Lower leg skin (tissue), 3 donors: ENCODE data around the gene RPH3AL.

ENCODE experiments used
- POLR2A ChIP-seq, 2 donors: fragments of 450-650 bp; IDR thresholded peaks; one replicate each; pipeline ENCODE4 v1.6.1; 2016 to 2017; ENCODE audit warnings: antibody characterized with exemption in 2 of 2, mild to moderate bottlenecking in 1 of 2, moderate library complexity in 1 of 2
- TF ChIP-seq, protein P1 (sequence below), 3 donors: fragments of 450-650 bp; IDR thresholded peaks; one replicate each; pipeline ENCODE4 v1.5.1; 2016; ENCODE audit warnings: antibody characterized with exemption in 3 of 3, mild to moderate bottlenecking in 3 of 3, moderate library complexity in 2 of 3

DNA sequence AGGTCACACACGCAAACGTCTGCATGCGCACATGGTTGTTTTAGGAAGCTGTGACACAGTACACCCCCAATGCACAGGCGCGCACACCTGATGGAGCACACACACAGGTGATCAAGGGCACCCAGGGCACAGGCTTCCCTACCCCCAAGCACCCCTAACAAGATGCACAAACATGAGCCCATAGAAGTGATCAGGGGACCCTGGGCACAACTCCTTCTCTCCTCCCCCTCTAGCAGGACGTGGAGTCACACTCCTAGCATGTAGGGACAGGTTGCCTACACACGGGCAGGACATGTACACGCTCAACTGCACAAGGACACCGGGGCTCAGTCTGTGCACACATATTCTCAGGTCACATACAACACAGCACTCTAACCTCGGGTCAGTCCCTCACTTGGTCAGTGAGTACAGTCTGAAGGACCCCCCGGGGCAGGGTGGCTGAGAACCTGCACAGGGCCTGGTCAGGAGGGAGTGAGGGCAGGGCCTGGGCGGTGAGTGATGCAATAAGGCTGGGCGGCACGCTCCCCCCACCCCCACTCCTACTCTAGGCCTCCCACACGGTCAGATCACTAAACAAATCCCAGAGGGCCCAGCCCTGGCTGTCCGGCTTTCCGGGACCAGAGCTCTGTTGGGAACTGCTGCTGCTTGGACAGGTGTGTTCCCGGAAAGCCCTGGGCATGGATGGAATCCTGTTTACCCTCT, 170.4 kb downstream of the RPH3AL start:
- no peak for TF ChIP-seq POLR2A (IDR thresholded peaks at IDR 0.05)
- TF ChIP-seq, protein P1, sequence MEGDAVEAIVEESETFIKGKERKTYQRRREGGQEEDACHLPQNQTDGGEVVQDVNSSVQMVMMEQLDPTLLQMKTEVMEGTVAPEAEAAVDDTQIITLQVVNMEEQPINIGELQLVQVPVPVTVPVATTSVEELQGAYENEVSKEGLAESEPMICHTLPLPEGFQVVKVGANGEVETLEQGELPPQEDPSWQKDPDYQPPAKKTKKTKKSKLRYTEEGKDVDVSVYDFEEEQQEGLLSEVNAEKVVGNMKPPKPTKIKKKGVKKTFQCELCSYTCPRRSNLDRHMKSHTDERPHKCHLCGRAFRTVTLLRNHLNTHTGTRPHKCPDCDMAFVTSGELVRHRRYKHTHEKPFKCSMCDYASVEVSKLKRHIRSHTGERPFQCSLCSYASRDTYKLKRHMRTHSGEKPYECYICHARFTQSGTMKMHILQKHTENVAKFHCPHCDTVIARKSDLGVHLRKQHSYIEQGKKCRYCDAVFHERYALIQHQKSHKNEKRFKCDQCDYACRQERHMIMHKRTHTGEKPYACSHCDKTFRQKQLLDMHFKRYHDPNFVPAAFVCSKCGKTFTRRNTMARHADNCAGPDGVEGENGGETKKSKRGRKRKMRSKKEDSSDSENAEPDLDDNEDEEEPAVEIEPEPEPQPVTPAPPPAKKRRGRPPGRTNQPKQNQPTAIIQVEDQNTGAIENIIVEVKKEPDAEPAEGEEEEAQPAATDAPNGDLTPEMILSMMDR (IDR thresholded peaks at IDR 0.05) = no peak
